ENCODE measurements around the gene H1-8. TPM values are rescaled to one million over a fixed set of nuclear protein-coding genes. Genes with fewer than 3 reads are reported as not detected.
"Not testable (repeated sequence)": the region's sequence is repeated elsewhere in the genome, so short reads cannot be mapped to it uniquely, and the experiment has no call there.

Gene H1-8
- total RNA-seq, 1 donor: 0.21 TPM

DNA sequence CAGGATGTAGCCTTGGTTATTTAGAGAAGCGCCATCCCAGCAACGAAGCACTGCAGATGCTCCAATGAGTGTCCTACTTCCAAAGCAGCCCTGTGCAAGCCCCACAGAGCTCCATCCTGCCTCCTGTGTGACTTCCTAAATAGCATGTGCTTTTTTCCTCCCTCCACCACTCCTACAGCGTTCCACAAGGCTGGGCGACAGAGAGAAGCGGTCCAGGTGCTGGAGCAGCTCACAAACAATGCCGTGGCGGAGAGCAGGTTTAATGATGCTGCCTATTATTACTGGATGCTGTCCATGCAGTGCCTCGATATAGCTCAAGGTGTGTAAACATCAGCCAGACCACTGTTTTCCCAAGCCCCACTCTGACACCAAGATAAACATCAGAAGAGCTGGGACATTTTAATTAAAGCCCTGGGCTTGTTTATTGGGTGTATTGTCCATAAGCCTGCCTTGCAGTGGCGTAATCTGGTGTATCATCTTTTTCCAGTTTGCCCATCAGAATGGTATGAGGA lies 36.7 kb upstream of the H1-8 start:
- Histone ChIP-seq H3K27me3 (ENCODE audit: insufficient read depth, low read length) (no peaks in the 10 kb centered on the region), H3K9me3 (ENCODE audit: low read depth, low read length) (no peaks in the 10 kb centered on the region), H3K4me1 (ENCODE audit: insufficient read depth, low read length) (no peaks in the 10 kb centered on the region), H3K4me3 (ENCODE audit: low read length) (no peak overlapping the region)

GRCh38 chr3:129507181-129507831 lies 35.7 kb upstream of the H1-8 start:
- Histone ChIP-seq H3K9me3 (ENCODE audit: low read depth, low read length) (no peaks in the 10 kb centered on the region), H3K27me3 (ENCODE audit: insufficient read depth, low read length) (no peaks in the 10 kb centered on the region), H3K4me3 (ENCODE audit: low read length) (no peak overlapping the region), H3K4me1 (ENCODE audit: insufficient read depth, low read length) (no peaks in the 10 kb centered on the region)

GRCh38 chr3:129512595-129512994 lies 30.4 kb upstream of the H1-8 start:
- H3K27me3 ChIP-seq (ENCODE audit: insufficient read depth, low read length): no peaks in the 10 kb centered on the region
- H3K4me3 ChIP-seq (ENCODE audit: low read length): no peak overlapping the region
- no peaks in the 10 kb centered on the region for H3K4me1 ChIP-seq (ENCODE audit: insufficient read depth, low read length)
- no peaks in the 10 kb centered on the region for H3K9me3 ChIP-seq (ENCODE audit: low read depth, low read length)

- Histone ChIP-seq H3K9me3 (ENCODE audit: low read depth, low read length) (no peaks in the 10 kb centered on the region), H3K4me1 (ENCODE audit: insufficient read depth, low read length) (no peaks in the 10 kb centered on the region), H3K27me3 (ENCODE audit: insufficient read depth, low read length) (no peaks in the 10 kb centered on the region), H3K4me3 (ENCODE audit: low read length) (no peak overlapping the region)
Measured at GRCh38 chr3:129513705-129514104, 29.3 kb upstream of the H1-8 start.

GRCh38 chr3:129514110-129514509 lies 28.9 kb upstream of the H1-8 start:
- Histone ChIP-seq H3K27me3 (ENCODE audit: insufficient read depth, low read length) (no peaks in the 10 kb centered on the region), H3K4me3 (ENCODE audit: low read length) (no peak overlapping the region)

GRCh38 chr3:129514563-129514962 lies 28.4 kb upstream of the H1-8 start:
- Histone ChIP-seq H3K9me3 (ENCODE audit: low read depth, low read length) (no peaks in the 10 kb centered on the region), H3K4me1 (ENCODE audit: insufficient read depth, low read length) (no peaks in the 10 kb centered on the region), H3K27me3 (ENCODE audit: insufficient read depth, low read length) (no peaks in the 10 kb centered on the region), H3K4me3 (ENCODE audit: low read length) (no peak overlapping the region)

More at GRCh38 chr3:129514110-129514509, 28.9 kb upstream of the H1-8 start:
- Histone ChIP-seq H3K9me3 (ENCODE audit: low read depth, low read length) (no peaks in the 10 kb centered on the region), H3K4me1 (ENCODE audit: insufficient read depth, low read length) (no peaks in the 10 kb centered on the region)

GRCh38 chr3:129515108-129515820 lies 27.7 kb upstream of the H1-8 start:
- not testable (repeated sequence) for H3K4me1 ChIP-seq (ENCODE audit: insufficient read depth, low read length); H3K9me3 ChIP-seq (ENCODE audit: low read depth, low read length); H3K4me3 ChIP-seq (ENCODE audit: low read length); H3K27me3 ChIP-seq (ENCODE audit: insufficient read depth, low read length)

GRCh38 chr3:129515821-129516432 lies 27.0 kb upstream of the H1-8 start:
- H3K9me3 ChIP-seq (ENCODE audit: low read depth, low read length); H3K4me3 ChIP-seq (ENCODE audit: low read length); H3K4me1 ChIP-seq (ENCODE audit: insufficient read depth, low read length); H3K27me3 ChIP-seq (ENCODE audit: insufficient read depth, low read length): not testable (repeated sequence)

DNA sequence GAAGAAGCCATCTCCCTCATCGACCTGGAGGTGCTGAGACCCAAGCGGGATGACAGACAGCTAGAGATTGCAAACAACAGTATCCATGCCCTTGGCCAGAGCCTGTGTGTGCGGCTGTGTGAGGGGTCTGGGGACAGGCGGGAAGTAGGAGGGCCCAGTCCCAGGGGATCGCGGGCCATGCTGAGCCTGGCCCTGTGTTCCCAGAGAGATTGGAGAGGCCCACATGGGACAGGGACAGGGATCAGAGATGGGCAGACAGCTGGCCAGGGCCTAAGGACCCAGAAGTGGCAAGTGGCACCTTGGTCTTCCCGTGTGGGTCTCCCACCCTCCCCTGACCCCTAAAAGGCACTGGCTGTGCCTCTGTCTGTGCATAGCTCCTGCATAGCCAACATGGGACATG lies 25.5 kb upstream of the H1-8 start:
- no peaks in the 10 kb centered on the region for H3K27me3 ChIP-seq (ENCODE audit: insufficient read depth, low read length)
- no peaks in the 10 kb centered on the region for H3K4me1 ChIP-seq (ENCODE audit: insufficient read depth, low read length)
- H3K9me3 ChIP-seq (ENCODE audit: low read depth, low read length): no peaks in the 10 kb centered on the region
- no peak overlapping the region for H3K4me3 ChIP-seq (ENCODE audit: low read length)

- no peak overlapping the region for H3K4me3 ChIP-seq (ENCODE audit: low read length)
- H3K27me3 ChIP-seq (ENCODE audit: insufficient read depth, low read length): no peaks in the 10 kb centered on the region
- no peaks in the 10 kb centered on the region for H3K9me3 ChIP-seq (ENCODE audit: low read depth, low read length)
- peaks cover under 1% of the 10 kb centered on the region for H3K4me1 ChIP-seq (ENCODE audit: insufficient read depth, low read length)
Measured at GRCh38 chr3:129518038-129518561, 24.9 kb upstream of the H1-8 start.

- Histone ChIP-seq H3K4me3 (ENCODE audit: low read length) (no peak overlapping the region), H3K4me1 (ENCODE audit: insufficient read depth, low read length) (peaks cover 5% of the 10 kb centered on the region), H3K9me3 (ENCODE audit: low read depth, low read length) (no peaks in the 10 kb centered on the region), H3K27me3 (ENCODE audit: insufficient read depth, low read length) (no peaks in the 10 kb centered on the region)
Measured at GRCh38 chr3:129518581-129518980, 24.4 kb upstream of the H1-8 start.

GRCh38 chr3:129519449-129519848 lies 23.5 kb upstream of the H1-8 start:
- Histone ChIP-seq H3K27me3 (ENCODE audit: insufficient read depth, low read length) (no peaks in the 10 kb centered on the region), H3K4me1 (ENCODE audit: insufficient read depth, low read length) (peaks cover 14% of the 10 kb centered on the region), H3K9me3 (ENCODE audit: low read depth, low read length) (no peaks in the 10 kb centered on the region), H3K4me3 (ENCODE audit: low read length) (no peak overlapping the region)

DNA sequence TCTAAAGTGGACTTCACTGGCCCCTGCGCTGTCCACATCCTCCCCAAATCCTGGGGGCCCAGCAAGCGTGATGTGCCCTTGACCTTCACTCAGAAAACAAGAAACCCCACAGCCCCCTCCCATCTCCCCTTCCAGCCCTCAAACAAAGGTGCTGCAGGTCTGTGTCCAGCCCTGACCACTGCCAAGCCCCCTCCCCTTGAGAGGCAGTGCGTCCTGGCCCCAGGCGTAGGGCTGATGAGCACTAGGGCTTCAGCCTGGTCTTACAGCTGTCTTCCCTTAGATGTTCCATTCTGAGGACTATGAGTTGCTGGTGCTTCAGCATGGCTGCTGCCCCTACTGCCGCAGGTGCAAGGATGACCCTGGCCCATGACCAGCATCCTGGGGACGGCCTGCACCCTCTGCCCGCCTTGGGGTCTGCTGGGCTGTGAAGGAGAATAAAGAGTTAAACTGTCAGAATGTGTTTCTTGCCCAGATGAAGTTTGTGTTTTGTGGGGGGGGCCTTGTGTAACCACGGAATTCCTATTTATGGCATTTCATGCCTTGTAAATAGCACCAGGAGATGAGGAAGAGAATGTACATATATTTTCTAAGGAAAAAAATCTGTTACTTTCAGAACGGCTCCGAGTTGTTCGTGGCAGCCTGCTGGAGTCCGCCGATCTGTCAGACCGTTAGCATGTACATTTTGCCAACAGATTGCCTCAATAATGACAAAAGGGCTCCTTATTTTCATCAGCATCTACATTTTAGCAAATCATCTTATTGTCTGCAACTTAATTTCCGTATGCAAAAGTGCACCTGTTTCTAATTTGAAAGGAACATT lies 22.9 kb upstream of the H1-8 start:
- no peaks in the 10 kb centered on the region for H3K9me3 ChIP-seq (ENCODE audit: low read depth, low read length)
- no peaks in the 10 kb centered on the region for H3K27me3 ChIP-seq (ENCODE audit: insufficient read depth, low read length)
- no peak overlapping the region for H3K4me3 ChIP-seq (ENCODE audit: low read length)
- peaks cover 17% of the 10 kb centered on the region for H3K4me1 ChIP-seq (ENCODE audit: insufficient read depth, low read length)

GRCh38 chr3:129520960-129521359 lies 22.0 kb upstream of the H1-8 start:
- peaks cover 26% of the 10 kb centered on the region for H3K4me1 ChIP-seq (ENCODE audit: insufficient read depth, low read length)
- H3K4me3 ChIP-seq (ENCODE audit: low read length): no peak overlapping the region
- H3K27me3 ChIP-seq (ENCODE audit: insufficient read depth, low read length): no peaks in the 10 kb centered on the region
- no peaks in the 10 kb centered on the region for H3K9me3 ChIP-seq (ENCODE audit: low read depth, low read length)

- peaks cover 32% of the 10 kb centered on the region for H3K4me1 ChIP-seq (ENCODE audit: insufficient read depth, low read length)
- no peak overlapping the region for H3K4me3 ChIP-seq (ENCODE audit: low read length)
- H3K9me3 ChIP-seq (ENCODE audit: low read depth, low read length): no peaks in the 10 kb centered on the region
- no peaks in the 10 kb centered on the region for H3K27me3 ChIP-seq (ENCODE audit: insufficient read depth, low read length)
Measured at GRCh38 chr3:129521611-129522010, 21.4 kb upstream of the H1-8 start.
